ENCODE data around the gene BBS4.

DNA sequence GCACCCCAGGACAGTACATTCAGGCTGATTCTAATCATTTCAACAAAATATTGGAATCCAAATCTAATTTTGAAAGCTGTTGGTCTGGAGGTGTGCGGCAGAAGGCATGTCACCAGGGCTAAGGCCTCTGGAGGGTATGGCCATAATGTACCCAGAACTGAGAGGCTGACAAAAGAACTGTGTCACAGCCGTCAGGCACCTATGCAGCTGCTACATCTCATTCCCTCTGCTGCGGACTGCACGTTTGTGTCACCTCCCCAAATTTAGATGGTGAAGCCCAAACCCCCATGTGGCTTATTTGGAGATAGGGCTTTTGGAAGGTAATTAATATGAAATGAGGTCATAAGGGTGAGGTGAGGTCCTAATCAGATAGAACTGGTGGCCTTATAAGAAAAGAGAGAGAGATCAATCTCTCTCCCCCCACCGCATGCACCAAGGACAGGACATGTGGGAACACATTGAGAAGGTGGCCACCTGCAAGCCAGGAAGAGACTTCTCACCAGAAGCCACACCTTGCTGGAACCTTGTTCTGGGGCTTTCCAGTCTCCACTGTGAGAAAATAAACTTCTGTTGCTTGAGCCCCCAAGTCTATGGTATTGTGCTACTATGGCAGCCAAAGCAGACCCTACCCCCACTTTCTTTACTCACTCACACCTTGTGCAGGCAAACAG lies 74.7 kb downstream of the BBS4 start:
- TF ChIP-seq ZFP30 (CRISPR knock-in tag; IDR thresholded peaks at IDR 0.05) (no peak), CSRNP3 (CRISPR knock-in tag; IDR thresholded peaks at IDR 0.05) (no peak), GLIS3 (CRISPR knock-in tag; IDR thresholded peaks at IDR 0.05) (no peak), ZNF565 (CRISPR knock-in tag; conservative IDR thresholded peaks at IDR 0.05; ENCODE audit: low read depth) (no peak), ZC3H10 (CRISPR knock-in tag; IDR thresholded peaks at IDR 0.05) (no peak), TSHZ2 (CRISPR knock-in tag; IDR thresholded peaks at IDR 0.05) (no peak), ISL1 (CRISPR knock-in tag; IDR thresholded peaks at IDR 0.05) (no peak), ARNTL (CRISPR knock-in tag; IDR thresholded peaks at IDR 0.05; ENCODE audit: borderline replicate concordance, low read depth) (no peak)

Data from SK-N-SH treated with all-trans-retinoic acid at 6 μM for 48 hours (cell line).